Measurements from ENCODE around the gene RUBCNL. TPM values are rescaled to one million over a fixed set of nuclear protein-coding genes. Genes with fewer than 3 reads are reported as not detected.

RUBCNL gene
- total RNA-seq, 4 donors from 2014 or later = 0.94 to 12.7 (median 5.5) TPM

DNA sequence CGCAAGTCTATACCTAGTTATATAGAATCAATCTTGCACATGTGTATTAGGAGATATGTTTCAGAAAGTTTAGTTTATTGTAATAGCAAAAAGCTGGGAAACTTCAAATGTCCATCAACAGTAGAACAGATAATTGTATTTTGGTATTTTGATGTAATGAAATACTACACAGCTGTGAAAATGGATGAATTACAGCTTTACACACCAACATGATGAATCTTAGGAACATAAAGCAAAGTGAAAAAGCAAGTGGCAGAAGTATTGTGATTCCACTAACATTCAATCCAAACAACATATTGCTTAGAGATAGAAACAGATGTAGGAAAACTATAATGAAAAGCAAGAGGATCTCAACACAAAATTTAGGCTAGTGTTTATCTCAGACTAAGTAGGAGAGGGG is 72.5 kb downstream of the RUBCNL start:
- TF ChIP-seq, protein P1, sequence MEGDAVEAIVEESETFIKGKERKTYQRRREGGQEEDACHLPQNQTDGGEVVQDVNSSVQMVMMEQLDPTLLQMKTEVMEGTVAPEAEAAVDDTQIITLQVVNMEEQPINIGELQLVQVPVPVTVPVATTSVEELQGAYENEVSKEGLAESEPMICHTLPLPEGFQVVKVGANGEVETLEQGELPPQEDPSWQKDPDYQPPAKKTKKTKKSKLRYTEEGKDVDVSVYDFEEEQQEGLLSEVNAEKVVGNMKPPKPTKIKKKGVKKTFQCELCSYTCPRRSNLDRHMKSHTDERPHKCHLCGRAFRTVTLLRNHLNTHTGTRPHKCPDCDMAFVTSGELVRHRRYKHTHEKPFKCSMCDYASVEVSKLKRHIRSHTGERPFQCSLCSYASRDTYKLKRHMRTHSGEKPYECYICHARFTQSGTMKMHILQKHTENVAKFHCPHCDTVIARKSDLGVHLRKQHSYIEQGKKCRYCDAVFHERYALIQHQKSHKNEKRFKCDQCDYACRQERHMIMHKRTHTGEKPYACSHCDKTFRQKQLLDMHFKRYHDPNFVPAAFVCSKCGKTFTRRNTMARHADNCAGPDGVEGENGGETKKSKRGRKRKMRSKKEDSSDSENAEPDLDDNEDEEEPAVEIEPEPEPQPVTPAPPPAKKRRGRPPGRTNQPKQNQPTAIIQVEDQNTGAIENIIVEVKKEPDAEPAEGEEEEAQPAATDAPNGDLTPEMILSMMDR (IDR thresholded peaks at IDR 0.05; ENCODE audit: low read depth) = no peak

DNA sequence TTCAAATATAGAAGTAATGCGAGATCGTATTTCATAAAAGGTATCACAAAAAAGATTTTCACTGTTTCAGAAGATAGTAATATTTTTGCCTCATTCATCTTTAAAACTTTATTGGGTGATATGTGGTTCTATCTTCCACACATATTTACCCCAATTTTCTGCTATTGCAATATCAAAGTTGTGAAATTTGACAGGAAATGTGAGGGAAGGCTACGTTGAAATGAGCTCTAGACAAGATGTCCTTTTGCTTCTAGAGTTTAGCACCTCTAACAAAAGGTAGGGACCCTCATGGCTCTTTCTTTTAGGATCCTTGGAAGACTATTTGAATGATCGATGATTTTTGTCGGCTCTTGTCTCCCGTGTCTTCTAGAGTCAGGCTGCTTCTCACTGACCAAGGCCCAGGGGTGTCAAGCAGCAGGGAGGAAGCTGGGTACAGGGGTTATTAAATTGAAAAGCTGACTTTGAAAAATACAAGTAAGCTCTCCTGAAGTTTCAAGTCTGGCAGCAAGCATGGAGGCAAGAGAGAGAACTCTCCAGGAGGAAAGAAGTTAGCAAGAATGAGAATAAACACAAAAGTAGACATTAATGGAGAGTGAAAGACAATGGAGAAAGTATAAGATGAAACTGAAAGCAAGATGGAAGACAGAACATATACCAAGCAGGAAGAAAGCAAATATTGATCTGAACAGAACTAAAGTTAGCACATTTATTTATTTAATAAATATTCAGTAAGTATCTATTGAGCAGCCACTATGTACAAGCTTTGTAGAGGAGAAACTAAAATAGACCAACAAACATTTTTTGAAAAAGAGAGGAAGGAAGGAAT is 73.4 kb downstream of the RUBCNL start:
- TF ChIP-seq, protein P1 (IDR thresholded peaks at IDR 0.05; ENCODE audit: low read depth) = no peak

DNA sequence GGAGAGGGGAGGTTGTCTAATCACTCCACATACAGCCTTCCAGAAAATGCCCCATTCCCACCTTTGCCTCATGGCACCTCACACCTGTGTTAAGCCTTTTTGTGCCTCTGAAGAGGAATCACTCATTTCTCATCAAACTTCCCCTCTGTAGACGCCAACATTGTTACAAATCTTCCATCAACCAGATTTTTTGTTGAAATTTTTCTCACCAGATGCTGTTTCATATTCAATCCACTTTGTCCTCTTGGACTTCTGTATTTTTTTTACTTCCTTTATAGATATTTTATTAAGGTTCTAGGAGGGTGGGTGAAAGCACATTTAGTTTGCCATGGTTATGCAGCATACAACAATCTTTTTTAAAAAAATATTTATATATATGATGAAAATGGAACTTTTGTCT is 74.0 kb downstream of the RUBCNL start:
- TF ChIP-seq, protein P1 (IDR thresholded peaks at IDR 0.05; ENCODE audit: low read depth) = no peak

DNA sequence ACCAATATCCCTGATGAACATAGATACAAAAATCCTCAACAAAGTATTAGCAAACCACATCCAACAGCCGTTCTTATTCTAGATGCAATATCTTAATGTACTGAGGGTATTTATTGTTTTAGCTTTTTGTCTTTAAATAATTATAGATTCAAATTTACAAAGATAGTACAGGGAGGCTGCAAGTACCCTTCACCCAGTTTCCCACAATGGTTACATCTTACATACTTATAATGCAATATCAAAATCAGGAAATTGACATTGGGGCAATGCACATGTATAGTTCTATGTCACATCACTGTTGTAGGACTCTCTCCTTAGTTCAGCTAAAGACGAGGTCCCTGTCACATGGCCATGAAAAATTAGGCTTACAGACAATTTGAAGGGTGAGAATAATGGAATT is 75.8 kb downstream of the RUBCNL start:
- TF ChIP-seq, protein P1 (IDR thresholded peaks at IDR 0.05; ENCODE audit: low read depth) = no peak

DNA sequence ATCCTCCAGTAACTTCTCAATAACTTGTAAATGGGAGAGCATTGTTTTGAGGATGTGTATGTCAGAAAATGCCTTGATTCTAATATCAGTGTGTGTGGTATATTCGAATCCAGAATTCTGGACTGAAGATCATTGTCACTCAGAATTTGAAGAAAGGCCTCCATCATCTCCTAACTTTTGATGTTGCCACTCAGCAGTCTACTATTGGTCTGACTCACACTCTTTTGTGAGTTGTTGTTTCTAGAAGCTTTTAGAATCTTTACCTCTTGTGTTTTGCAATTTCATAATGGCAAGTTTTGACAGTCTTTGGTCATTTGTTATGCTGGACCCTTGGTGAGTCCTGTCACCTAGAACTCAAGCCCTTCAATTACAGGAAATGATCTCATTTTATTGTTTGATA is 77.0 kb downstream of the RUBCNL start:
- TF ChIP-seq, protein P1 (IDR thresholded peaks at IDR 0.05; ENCODE audit: low read depth) = no peak

DNA sequence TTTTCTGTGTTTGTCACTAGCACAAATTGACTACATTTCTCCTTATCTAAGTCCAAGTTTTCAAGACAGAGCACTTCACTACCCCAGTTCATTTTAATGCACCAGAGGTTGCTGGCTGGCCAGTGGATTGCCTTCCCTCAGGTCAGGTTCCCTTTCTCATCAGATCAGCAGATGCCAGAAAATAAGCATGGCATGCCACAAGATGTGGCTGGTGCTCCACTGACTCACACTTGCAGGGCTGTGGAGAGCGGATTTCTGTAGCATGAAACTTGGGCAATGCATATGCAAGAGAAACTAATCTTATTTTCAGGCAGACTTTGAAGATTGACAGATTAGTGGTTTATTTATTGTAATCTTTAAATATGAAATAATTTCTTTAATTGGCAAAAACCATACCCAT is 79.5 kb downstream of the RUBCNL start:
- TF ChIP-seq, protein P1 (IDR thresholded peaks at IDR 0.05; ENCODE audit: low read depth) = no peak

DNA sequence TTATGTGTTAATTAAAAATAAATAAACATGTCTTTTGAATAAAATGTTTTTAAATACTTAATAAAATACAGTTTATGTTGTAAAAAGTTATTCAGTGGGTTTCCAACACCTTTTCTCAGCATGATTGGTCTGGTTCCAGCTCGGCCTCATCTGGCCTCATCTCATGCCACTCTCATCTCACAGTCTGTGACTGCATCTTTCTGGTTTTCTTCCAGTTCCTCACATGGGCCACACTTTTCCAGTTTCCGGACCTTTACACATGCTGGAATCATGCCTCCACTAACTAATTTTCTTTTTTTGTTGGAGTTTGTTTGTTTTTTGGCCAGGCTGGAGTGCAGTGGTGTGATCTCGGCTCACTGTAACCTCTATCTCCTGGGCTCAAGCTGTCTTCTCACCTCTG is 82.5 kb downstream of the RUBCNL start:
- TF ChIP-seq, protein P1 (IDR thresholded peaks at IDR 0.05; ENCODE audit: low read depth) = no peak
